AG09309 (cell line): Measurements from ENCODE around the gene ADCY6.

Experiments used
- DNase-seq: peaks from one replicate; pipeline ENCODE4 v3.0.0-alpha.2; 2010; ENCODE audit warnings: low read depth
- H3K4me3 ChIP-seq: 2 replicates; pipeline ENCODE4 v1.5.1; 2011; ENCODE audit warnings: mild to moderate bottlenecking, low read depth, low read length, moderate library complexity; ENCODE audit not compliant: control insufficient read depth
- TF ChIP-seq, protein P1 (sequence below): IDR thresholded peaks from 2 replicates; pipeline ENCODE4 v1.5.1; 2011; ENCODE audit warnings: mild to moderate bottlenecking, low read depth, low read length, inconsistent platforms; ENCODE audit not compliant: insufficient read depth, control insufficient read depth; ENCODE audit errors: missing control alignments

ADCY6 gene

DNA sequence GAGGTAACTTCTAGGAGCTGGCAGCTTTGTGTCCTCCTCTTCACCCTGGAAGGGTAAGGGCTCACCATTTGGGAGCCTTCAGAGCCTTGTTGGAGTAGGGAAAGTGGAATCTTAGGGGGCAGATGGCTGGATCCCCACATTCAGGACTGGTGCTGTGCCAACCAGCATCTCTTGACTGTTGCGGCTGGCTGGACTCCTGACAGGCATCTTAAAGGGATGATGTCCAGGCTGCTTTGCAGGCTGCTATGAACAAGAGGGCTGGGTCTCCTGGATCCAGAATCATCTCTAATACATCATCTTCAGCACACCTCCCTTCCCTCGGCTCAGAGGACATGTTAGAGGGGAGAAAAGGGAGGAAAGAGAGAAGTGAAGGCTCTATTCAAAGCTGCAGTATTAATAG is 33.8 kb upstream of the ADCY6 start:
- DNase-seq: no peak
- no peak overlapping the region for H3K4me3 ChIP-seq
- TF ChIP-seq, protein P1, sequence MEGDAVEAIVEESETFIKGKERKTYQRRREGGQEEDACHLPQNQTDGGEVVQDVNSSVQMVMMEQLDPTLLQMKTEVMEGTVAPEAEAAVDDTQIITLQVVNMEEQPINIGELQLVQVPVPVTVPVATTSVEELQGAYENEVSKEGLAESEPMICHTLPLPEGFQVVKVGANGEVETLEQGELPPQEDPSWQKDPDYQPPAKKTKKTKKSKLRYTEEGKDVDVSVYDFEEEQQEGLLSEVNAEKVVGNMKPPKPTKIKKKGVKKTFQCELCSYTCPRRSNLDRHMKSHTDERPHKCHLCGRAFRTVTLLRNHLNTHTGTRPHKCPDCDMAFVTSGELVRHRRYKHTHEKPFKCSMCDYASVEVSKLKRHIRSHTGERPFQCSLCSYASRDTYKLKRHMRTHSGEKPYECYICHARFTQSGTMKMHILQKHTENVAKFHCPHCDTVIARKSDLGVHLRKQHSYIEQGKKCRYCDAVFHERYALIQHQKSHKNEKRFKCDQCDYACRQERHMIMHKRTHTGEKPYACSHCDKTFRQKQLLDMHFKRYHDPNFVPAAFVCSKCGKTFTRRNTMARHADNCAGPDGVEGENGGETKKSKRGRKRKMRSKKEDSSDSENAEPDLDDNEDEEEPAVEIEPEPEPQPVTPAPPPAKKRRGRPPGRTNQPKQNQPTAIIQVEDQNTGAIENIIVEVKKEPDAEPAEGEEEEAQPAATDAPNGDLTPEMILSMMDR: no peak

DNA sequence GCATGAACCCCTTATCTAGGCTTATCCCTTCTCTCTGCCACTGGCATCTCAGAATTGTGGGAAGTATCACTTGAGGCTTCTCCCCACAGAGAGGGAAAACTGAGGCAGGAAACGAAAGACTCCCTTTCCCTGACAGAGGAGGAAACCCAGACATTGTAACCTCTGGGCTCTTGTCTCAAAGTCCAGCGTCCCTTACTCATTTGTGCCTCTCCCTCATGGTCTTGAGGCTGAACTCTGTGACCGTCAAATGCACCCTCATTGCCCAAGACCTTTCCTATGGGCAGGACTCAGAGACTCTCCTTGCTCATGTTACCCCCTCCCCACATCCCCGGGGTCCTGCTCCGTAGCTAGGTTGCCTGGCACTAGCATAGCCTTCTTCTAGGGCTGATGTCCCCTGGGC is 33.2 kb upstream of the ADCY6 start:
- TF ChIP-seq, protein P1: no peak
- H3K4me3 ChIP-seq: no peak overlapping the region
- DNase-seq: no peak

DNA sequence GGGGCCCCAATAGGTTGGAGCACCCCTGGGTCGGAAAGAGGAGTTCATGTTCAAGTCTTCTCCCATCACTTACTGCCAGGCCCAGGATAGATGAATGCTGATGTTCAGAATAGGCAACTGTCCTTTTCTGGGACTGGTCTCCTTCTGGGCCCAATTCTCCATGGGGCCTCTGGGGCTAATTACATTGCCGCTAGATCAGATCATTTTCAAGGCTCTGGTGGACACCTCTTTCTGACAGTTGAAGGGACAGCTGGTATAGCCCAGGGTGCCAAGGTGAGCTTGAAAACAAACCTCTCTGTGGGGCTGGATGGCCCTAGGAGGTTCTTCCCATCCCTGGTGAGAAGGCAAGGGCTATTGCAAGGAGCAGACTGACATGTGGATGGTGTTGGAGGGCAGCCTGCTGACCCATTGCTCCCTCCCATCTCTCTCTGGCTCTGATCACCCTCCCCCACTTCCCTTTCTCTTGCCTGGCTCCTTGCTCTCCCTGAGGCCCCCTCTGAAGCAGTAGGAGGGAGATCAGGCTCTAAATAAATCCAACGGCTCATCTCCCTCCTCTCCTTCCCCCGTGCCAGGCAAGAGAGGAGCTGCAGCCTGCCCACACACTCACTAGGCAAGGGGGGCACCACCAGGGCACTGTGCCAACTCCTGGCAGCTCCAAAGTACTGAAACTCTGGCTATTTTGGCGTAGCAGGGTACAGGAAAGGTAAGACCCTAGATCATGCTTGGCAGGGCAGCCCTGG is 31.3 kb upstream of the ADCY6 start:
- no peak for DNase-seq
- TF ChIP-seq, protein P1: no peak
- H3K4me3 ChIP-seq: no peak overlapping the region

DNA sequence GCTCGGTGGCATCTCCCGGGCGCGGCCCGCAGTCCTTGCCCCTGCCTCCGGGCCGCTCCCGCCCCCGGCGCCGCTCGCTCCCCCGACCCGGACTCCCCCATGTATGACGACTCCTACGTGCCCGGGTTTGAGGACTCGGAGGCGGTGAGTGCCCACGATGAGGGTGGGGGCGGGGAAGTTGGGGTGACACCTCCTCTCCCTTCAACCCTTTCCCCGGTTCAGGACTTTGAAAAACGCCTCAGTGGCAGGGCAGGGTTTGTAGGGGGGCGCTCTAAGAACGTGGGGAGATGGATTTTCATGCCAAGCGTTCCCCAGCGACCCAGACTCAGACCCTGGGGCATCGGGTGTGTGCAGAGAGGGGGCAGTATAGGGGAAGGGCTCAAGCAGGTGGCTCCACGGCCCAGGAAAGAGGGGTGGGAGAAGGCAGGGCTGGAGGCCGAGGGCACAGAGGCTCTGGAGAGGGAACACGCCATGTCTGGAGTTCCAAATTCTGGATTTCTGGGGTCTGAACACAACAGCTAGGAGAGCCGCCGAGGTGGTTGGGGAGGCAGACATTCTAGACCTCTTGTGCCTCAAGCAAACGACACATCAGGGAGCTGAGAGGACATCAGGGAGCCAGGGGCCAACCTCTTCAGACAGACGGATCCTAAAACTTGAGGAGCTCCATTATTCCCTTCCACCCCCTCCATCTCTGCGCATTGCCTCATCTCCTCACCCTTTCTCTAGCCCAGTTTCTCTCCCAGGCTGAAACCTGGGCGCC is 30.1 kb upstream of the ADCY6 start:
- DNase-seq: no peak
- peak overlapping the region; percentile 84 for H3K4me3 ChIP-seq
- TF ChIP-seq, protein P1: peak; percentile 17

DNA sequence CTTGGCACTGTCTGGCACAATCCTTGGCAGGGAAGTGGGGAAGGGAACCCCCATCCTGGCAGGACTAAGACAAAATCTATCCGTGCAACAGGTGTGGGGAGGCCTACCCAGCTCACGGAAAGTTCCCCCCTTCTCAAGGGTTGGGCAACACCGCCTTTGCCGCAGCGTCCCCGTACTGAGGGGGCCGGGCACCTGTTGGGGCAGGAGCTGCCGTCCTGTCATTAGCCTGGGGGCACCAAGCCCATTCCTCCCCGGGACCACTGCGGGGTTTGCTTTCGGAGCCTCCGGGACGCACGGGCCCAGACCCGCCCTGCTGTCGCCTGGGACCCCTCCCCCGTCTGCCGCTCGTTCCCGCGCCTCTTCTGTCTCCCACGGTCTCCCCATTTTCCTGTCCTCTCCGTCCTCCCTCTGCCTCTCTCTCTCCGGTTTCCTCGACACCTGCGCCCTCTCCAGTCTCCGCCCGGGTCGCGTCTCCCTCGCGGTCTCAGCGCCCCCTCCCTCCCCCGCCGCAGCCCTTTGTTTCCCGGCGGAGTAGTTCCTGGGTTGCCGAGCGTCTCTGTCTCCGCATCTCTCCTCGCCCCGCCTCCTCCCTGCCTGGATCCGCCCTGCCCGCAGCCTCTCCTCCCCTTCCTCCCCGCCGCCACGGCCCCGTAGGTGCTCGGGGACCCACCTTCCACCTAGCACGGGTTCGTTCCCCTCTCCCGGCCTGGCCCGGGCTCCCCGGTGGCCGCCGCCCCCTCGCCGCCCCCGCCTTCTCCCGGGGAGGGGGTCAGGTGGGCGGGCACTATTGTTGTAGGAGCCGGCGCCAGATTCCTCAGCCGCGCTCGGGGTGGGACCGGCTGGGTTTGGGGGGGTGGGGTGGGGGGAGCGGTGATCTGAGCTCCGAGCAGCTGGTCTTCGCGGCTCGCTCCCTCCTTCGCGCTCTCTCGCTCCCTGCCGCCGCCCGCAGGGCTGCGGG is 29.3 kb upstream of the ADCY6 start, which contains the start of gene CACNB3:
CACNB3 (plus strand) TSS at position 624 of the 958 bp plus-strand sequence. CDS start 434 bp downstream, outside the sequence.
- TF ChIP-seq, protein P1: no peak
- peak within 1 kb of the TSS; percentile 84 for H3K4me3 ChIP-seq
- DNase-seq: no peak
